ENCODE measurements around the gene ST6GALNAC1.
"Not testable (repeated sequence)": the region's sequence is repeated elsewhere in the genome, so short reads cannot be mapped to it uniquely, and the experiment has no call there.

Gene ST6GALNAC1

DNA sequence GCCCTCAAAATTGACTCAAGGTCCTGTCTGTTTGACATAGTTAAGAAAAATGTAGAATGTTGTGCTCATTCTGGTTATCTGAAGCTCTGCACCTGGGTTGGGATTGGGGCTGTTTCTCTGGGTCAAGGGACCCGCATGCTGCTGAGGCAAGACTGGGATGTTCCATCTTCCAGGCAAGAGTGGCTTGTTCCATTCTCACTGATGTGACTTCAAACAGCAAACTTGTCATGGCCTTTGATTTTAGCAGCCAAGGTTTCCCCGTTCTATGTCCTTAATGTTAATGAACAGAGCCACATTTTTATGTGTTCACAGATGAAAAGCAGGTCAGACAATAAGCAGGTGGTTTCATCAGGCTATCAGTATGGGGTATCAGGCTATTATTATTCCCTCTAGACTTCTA is 25.7 kb downstream of the ST6GALNAC1 start:
- Histone ChIP-seq H3K9ac (no peak overlapping the region), H3K4me3 (no peak overlapping the region)
- no peak for TF ChIP-seq Cebpa-rat (IDR thresholded peaks at IDR 0.05)

GRCh38 chr17:76614912-76615617 is 28.5 kb downstream of the ST6GALNAC1 start:
- Histone ChIP-seq H3K9me3 (peaks cover 16% of the 10 kb centered on the region), H4K20me1 (no peaks in the 10 kb centered on the region), H3K27ac (no peak overlapping the region), H3K9ac (no peak overlapping the region), H3K27me3 (no peaks in the 10 kb centered on the region), H3K4me3 (no peak overlapping the region; the same call in 1 of the 2 replicates), H3K4me1 (peaks cover 14% of the 10 kb centered on the region), H3K4me2 (no peak overlapping the region), H3K36me3 (no peaks in the 10 kb centered on the region)
- no peak for TF ChIP-seq Cebpa-rat (IDR thresholded peaks at IDR 0.05)

More for the DNA sequence above, 25.7 kb downstream of the ST6GALNAC1 start:
- H4K20me1 ChIP-seq: no peaks in the 10 kb centered on the region
- no peaks in the 10 kb centered on the region for H3K36me3 ChIP-seq
- peaks cover 16% of the 10 kb centered on the region for H3K9me3 ChIP-seq
- no peak overlapping the region for H3K4me2 ChIP-seq
- H3K4me1 ChIP-seq: peaks cover 18% of the 10 kb centered on the region
- no peaks in the 10 kb centered on the region for H3K27me3 ChIP-seq
- H3K27ac ChIP-seq: no peak overlapping the region

- Histone ChIP-seq H3K9me3 (peaks cover 16% of the 10 kb centered on the region), H3K4me1 (peaks cover 14% of the 10 kb centered on the region), H3K4me2 (peak overlapping the region; percentile 56)
- not testable (repeated sequence) for H3K9ac ChIP-seq, H3K27ac ChIP-seq, H3K27me3 ChIP-seq, H4K20me1 ChIP-seq, H3K36me3 ChIP-seq, H3K4me3 ChIP-seq
Observed at GRCh38 chr17:76614064-76614759, 29.3 kb downstream of the ST6GALNAC1 start.

DNA sequence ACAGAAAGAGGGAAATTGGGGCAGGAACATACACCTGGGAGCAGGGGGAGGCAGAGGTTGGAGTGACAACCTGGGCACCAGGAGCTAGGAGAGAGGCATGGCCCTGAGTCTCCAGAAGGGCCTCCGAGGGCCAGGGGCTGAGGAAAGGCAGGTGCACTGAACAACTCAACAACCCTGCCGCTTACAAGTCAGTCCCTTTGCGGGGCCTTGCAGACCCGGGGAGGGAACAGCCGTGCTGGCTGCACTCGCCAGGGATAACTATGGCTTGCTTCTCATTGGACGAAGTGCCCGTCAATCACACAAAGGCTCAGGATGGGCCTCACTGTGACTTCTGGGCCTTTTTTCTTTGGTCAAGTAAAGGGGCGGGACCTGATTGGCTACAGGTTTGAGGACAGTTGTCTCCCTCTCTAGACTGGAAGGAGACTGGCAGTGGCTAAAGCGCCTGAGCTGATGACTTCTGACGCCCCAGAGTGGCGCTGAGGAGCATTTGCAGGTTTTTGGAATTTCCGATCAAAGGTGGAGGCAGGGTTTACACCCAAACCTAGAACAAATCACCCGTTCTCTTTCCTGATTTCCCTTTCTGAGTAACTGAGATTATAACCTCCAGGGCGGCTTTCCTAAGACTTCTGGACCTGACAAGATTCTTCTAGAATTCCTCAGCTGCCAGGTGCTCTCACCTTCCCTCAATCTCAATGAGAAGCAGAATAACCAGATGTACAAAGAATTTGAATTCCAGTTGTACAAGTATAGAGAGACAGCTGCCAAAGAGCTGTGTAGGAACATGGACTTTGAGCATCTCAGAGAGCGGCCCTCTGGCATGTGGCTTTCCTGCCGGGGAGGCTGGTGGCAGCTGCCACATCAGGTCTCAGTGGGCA is 30.3 kb downstream of the ST6GALNAC1 start:
- no peaks in the 10 kb centered on the region for H4K20me1 ChIP-seq
- H3K9ac ChIP-seq: no peak overlapping the region
- no peak overlapping the region for H3K4me3 ChIP-seq
- H3K4me1 ChIP-seq: peaks cover 14% of the 10 kb centered on the region
- no peak overlapping the region for H3K27ac ChIP-seq
- H3K36me3 ChIP-seq: no peaks in the 10 kb centered on the region
- no peaks in the 10 kb centered on the region for H3K27me3 ChIP-seq
- TF ChIP-seq Cebpa-rat (IDR thresholded peaks at IDR 0.05): no peak
- H3K9me3 ChIP-seq: peaks cover 16% of the 10 kb centered on the region
- peak overlapping the region; percentile 56 for H3K4me2 ChIP-seq

GRCh38 chr17:76612465-76612864 is 31.1 kb downstream of the ST6GALNAC1 start:
- TF ChIP-seq Cebpa-rat (IDR thresholded peaks at IDR 0.05): no peak
- peaks cover 14% of the 10 kb centered on the region for H3K4me1 ChIP-seq
- H3K9ac ChIP-seq: no peak overlapping the region
- H3K9me3 ChIP-seq: peaks cover 16% of the 10 kb centered on the region
- no peak overlapping the region for H3K4me2 ChIP-seq
- no peaks in the 10 kb centered on the region for H4K20me1 ChIP-seq
- no peak overlapping the region for H3K27ac ChIP-seq
- no peaks in the 10 kb centered on the region for H3K36me3 ChIP-seq
- H3K27me3 ChIP-seq: no peaks in the 10 kb centered on the region
- no peak overlapping the region for H3K4me3 ChIP-seq

DNA sequence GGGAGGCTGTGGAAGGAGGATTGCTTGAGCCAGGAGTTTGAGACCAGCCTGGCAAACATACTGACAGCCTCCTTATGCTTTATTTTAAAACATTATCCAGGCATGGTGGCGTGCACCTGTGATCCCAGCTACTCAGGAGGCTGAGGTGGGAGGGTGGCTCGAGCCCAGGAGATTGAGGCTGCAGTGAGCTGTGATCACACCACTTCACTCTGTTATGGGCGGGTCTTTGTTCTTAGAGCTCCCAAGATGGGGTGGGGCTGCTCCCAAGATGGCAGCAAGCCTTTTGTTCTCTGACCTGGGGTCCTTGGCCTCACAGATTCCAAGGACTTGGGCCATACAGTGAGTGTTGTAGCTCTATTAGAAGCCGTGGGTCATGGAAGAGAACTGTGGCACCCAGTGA is 31.8 kb downstream of the ST6GALNAC1 start:
- Histone ChIP-seq H3K4me2 (no peak overlapping the region), H3K4me3 (no peak overlapping the region), H3K27ac (no peak overlapping the region), H3K9me3 (peaks cover 16% of the 10 kb centered on the region), H3K9ac (no peak overlapping the region), H3K4me1 (peaks cover 14% of the 10 kb centered on the region), H3K36me3 (no peaks in the 10 kb centered on the region), H3K27me3 (no peaks in the 10 kb centered on the region), H4K20me1 (no peaks in the 10 kb centered on the region)
- no peak for TF ChIP-seq Cebpa-rat (IDR thresholded peaks at IDR 0.05)

- H3K9ac ChIP-seq, H4K20me1 ChIP-seq, H3K4me3 ChIP-seq, H3K4me2 ChIP-seq, H3K27me3 ChIP-seq, H3K36me3 ChIP-seq, H3K27ac ChIP-seq: not testable (repeated sequence)
- Histone ChIP-seq H3K4me1 (peaks cover 14% of the 10 kb centered on the region), H3K9me3 (peaks cover 16% of the 10 kb centered on the region)
Observed at GRCh38 chr17:76611080-76611749, 32.3 kb downstream of the ST6GALNAC1 start.

DNA sequence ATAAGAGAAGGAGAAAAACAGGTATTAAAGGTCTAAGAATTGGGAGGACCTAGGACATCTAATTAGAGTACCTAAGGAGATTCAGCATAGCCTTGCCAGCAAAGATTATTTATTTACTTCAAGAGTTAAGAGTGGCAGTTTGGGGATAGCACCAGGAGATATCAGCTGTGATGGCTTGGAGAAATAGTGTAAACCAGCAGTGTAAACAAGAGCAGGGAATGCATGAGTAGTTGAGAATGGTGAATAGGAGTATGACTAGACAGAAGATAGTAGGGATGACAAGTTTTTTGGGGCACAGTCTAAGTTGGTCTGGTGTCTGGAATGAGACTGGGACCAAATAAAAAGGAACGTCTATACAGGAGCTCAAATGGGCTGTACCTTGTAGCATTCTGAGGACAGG is 36.9 kb downstream of the ST6GALNAC1 start:
- H3K9ac ChIP-seq, H3K4me3 ChIP-seq, H3K9me3 ChIP-seq, H4K20me1 ChIP-seq, H3K4me2 ChIP-seq, H3K36me3 ChIP-seq, H3K4me1 ChIP-seq, H3K27ac ChIP-seq, H3K27me3 ChIP-seq: not testable (repeated sequence)

DNA sequence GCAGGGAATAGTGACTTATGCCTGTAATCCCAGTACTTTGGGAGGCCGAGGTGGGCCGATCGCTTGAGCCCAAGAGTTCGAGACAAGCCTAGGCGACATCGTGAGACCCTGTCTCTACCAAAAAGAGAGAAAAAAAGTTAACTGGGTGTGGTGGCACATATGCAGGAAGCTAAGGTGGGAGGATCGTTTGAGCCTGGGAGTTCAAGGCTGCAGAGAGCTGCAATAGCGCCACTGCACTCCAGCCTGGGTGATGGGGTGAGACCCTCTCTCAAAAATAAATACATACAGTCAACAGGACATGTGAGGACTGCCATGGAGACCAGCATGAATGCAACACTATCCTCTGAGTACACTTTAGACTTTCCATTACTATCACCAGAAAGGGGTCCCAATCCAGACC is 42.5 kb downstream of the ST6GALNAC1 start:
- Histone ChIP-seq H3K4me2 (no peak overlapping the region), H4K20me1 (no peaks in the 10 kb centered on the region), H3K4me3 (no peak overlapping the region), H3K9me3 (no peaks in the 10 kb centered on the region), H3K27me3 (no peaks in the 10 kb centered on the region), H3K9ac (no peak overlapping the region), H3K4me1 (peaks cover 14% of the 10 kb centered on the region; the same call in 1 of the 2 replicates), H3K27ac (no peak overlapping the region), H3K36me3 (no peaks in the 10 kb centered on the region)
- TF ChIP-seq Cebpa-rat (IDR thresholded peaks at IDR 0.05): no peak
